Small intestine (tissue), 16 donors: Measurements from ENCODE around the gene PI4K2A. TPM values are rescaled to one million over a fixed set of nuclear protein-coding genes. Genes with fewer than 3 reads are reported as not detected.

ENCODE experiments used
- DNase-seq, 2 donors: peaks; one replicate each; pipeline versions ENCODE4 v3.0.0 to v3.0.0-alpha.2; 2013
- FAIRE-seq: peaks from 2 replicates; lab custom pipeline; 2012; peaks lifted over from hg19 to GRCh38; lab: Jason Lieb, UNC
- H3K27ac ChIP-seq, 3 donors: one replicate each; pipeline ENCODE4 v1.5.1; 2013; ENCODE audit warnings: low read length in 2 of 3, mild to moderate bottlenecking in 2 of 3, control low read depth in 1 of 3, inconsistent platforms in 1 of 3, low read depth in 1 of 3, moderate library complexity in 1 of 3
- H3K27me3 ChIP-seq, 3 donors: one replicate each; pipeline ENCODE4 v1.6.1; 2013; ENCODE audit warnings: low read length in 3 of 3, inconsistent platforms in 1 of 3; ENCODE audit not compliant: control insufficient read depth in 3 of 3, insufficient read depth in 3 of 3
- H3K36me3 ChIP-seq, 3 donors: one replicate each; pipeline ENCODE4 v1.6.1; 2013; ENCODE audit warnings: low read length in 3 of 3, inconsistent platforms in 1 of 3, low read depth in 1 of 3, mild to moderate bottlenecking in 1 of 3, moderate library complexity in 1 of 3; ENCODE audit not compliant: control insufficient read depth in 3 of 3, insufficient read depth in 2 of 3
- H3K4me1 ChIP-seq, 3 donors: one replicate each; pipeline ENCODE4 v1.6.1; 2013; ENCODE audit warnings: low read length in 2 of 3, inconsistent platforms in 1 of 3, low read depth in 1 of 3, mild to moderate bottlenecking in 1 of 3, moderate library complexity in 1 of 3; ENCODE audit not compliant: control insufficient read depth in 3 of 3, insufficient read depth in 2 of 3
- H3K4me3 ChIP-seq, 3 donors: one replicate each; pipeline ENCODE4 v1.5.1; 2013; ENCODE audit warnings: low read length in 3 of 3, control low read depth in 1 of 3, inconsistent platforms in 1 of 3, low read depth in 1 of 3, mild to moderate bottlenecking in 1 of 3, moderate library complexity in 1 of 3
- H3K9me3 ChIP-seq, 2 donors: one replicate each; pipeline ENCODE4 v1.6.1; 2013; ENCODE audit warnings: low read depth in 1 of 2, low read length in 1 of 2; ENCODE audit not compliant: control insufficient read depth in 2 of 2, insufficient read depth in 1 of 2
- WGBS, 3 donors: extraction: QIAGEN DNeasy Blood & Tissue Kit; methylation state at CpG; one replicate each; pipeline ENCODE4 v1.1.7; 2013; 5-methylcytosine and 5-hydroxymethylcytosine counted together
- long read RNA-seq, 10 donors: transcript quantifications; one replicate each; lab custom pipeline, GENCODE V29; 2026
- polyA plus RNA-seq, 4 donors: library from polyadenylated mRNA; stranded (reverse) in 3 of 4; unstranded in 1 of 4; fragments of 200-250 nt in 3 of 4; fragments of 120-200 nt in 1 of 4; gene quantifications; one replicate each; pipeline versions ENCODE4 v1.2.1 to v1.2.3, GENCODE V29; 2013
- donor health status: healthy with polysubstance abuse.
- donor health status: control.
- donor health status: control.
- donor health status: Bipolar disorder and iron deficiency.
- donor health status: healthy.

The PI4K2A gene
- 10 to 100 TPM in 3 of 4 donors, 1 to 10 TPM in 1; 9.5 to 34.0 (median 12.0) TPM for polyA plus RNA-seq
- long read RNA-seq, donor 1, full-length matches to known transcripts = 14 of 49 reads
- long read RNA-seq, donor 1, partial matches to known transcripts = 35 of 49 reads
- long read RNA-seq, donor 1, other reads (novel, unspliced or antisense) = 0 of 49 reads
- long read RNA-seq, donor 2, full-length matches to known transcripts = 4 of 22 reads
- long read RNA-seq, donor 2, partial matches to known transcripts = 0 of 22 reads
- long read RNA-seq, donor 2, other reads (novel, unspliced or antisense) = 18 of 22 reads
- long read RNA-seq, donor 3, full-length matches to known transcripts = 1 of 1 reads
- long read RNA-seq, donor 3, partial matches to known transcripts = 0 of 1 reads
- long read RNA-seq, donor 3, other reads (novel, unspliced or antisense) = 0 of 1 reads
- long read RNA-seq, donor 4 = 0 reads
- long read RNA-seq, donor 5, full-length matches to known transcripts = 1 of 1 reads
- long read RNA-seq, donor 5, partial matches to known transcripts = 0 of 1 reads
- long read RNA-seq, donor 5, other reads (novel, unspliced or antisense) = 0 of 1 reads
- long read RNA-seq, donor 6, full-length matches to known transcripts = 6 of 70 reads
- long read RNA-seq, donor 6, partial matches to known transcripts = 12 of 70 reads
- long read RNA-seq, donor 6, other reads (novel, unspliced or antisense) = 52 of 70 reads
- long read RNA-seq, donor 7 = 0 reads
- long read RNA-seq, donor 8 = 0 reads
- long read RNA-seq, donor 9, full-length matches to known transcripts = 1 of 19 reads
- long read RNA-seq, donor 9, partial matches to known transcripts = 7 of 19 reads
- long read RNA-seq, donor 9, other reads (novel, unspliced or antisense) = 11 of 19 reads
- long read RNA-seq, donor 10, full-length matches to known transcripts = 4 of 4 reads
- long read RNA-seq, donor 10, partial matches to known transcripts = 0 of 4 reads
- long read RNA-seq, donor 10, other reads (novel, unspliced or antisense) = 0 of 4 reads

GRCh38 chr10:97640174-97640867 is at the start of gene PI4K2A:
PI4K2A (plus strand) TSS chr10:97640671; CDS start chr10:97640743, 72 bp downstream.
- H3K9me3 ChIP-seq = no peaks in the 10 kb centered on the region
- 2 to 3% (median 3%) methylated on average over 29 to 54 of the region's 54 CpGs for WGBS, 3 donors
- FAIRE-seq = no peak
- H3K27me3 ChIP-seq = no peaks in the 10 kb centered on the region
- peaks cover 3 to 9% (median 8%) of the 10 kb centered on the region in 3 donors for H3K4me1 ChIP-seq
- peak within 1 kb of the TSS; percentile 84 to 98 (median 89) for H3K4me3 ChIP-seq
- peak within 1 kb of the TSS; percentile 42 to 92 (median 57) for H3K27ac ChIP-seq
- DNase-seq = peak; percentile 99
- H3K36me3 ChIP-seq = peaks cover 0 to 14% (median 3%) of the 10 kb centered on the region in 3 donors

GRCh38 chr10:97590748-97591495 is 49.5 kb upstream of the PI4K2A start:
- no peak overlapping the region for H3K4me3 ChIP-seq
- H3K9me3 ChIP-seq = no peaks in the 10 kb centered on the region
- H3K27ac ChIP-seq = no peak overlapping the region
- H3K36me3 ChIP-seq = peaks cover 0 to 7% (median 0%) of the 10 kb centered on the region in 3 donors
- FAIRE-seq = no peak
- 68 to 69% (median 68%) methylated on average over 5 of the region's 5 CpGs for WGBS, 3 donors
- peak in 1 of 2 donors; percentile 51 for DNase-seq
- no peaks in the 10 kb centered on the region for H3K27me3 ChIP-seq
- H3K4me1 ChIP-seq = peaks cover 0 to 14% (median 0%) of the 10 kb centered on the region in 3 donors

GRCh38 chr10:97593421-97593820 is 47.0 kb upstream of the PI4K2A start:
- H3K4me1 ChIP-seq = peaks cover 0 to 14% (median 0%) of the 10 kb centered on the region in 3 donors
- H3K9me3 ChIP-seq = no peaks in the 10 kb centered on the region
- peaks cover 0 to 7% (median 0%) of the 10 kb centered on the region in 3 donors for H3K36me3 ChIP-seq
- H3K27me3 ChIP-seq = no peaks in the 10 kb centered on the region
- H3K27ac ChIP-seq = no peak overlapping the region
- 78 to 93% (median 89%) methylated on average over 4 of the region's 4 CpGs for WGBS, 3 donors
- no peak for FAIRE-seq
- no peak overlapping the region for H3K4me3 ChIP-seq
- no peak for DNase-seq

DNA sequence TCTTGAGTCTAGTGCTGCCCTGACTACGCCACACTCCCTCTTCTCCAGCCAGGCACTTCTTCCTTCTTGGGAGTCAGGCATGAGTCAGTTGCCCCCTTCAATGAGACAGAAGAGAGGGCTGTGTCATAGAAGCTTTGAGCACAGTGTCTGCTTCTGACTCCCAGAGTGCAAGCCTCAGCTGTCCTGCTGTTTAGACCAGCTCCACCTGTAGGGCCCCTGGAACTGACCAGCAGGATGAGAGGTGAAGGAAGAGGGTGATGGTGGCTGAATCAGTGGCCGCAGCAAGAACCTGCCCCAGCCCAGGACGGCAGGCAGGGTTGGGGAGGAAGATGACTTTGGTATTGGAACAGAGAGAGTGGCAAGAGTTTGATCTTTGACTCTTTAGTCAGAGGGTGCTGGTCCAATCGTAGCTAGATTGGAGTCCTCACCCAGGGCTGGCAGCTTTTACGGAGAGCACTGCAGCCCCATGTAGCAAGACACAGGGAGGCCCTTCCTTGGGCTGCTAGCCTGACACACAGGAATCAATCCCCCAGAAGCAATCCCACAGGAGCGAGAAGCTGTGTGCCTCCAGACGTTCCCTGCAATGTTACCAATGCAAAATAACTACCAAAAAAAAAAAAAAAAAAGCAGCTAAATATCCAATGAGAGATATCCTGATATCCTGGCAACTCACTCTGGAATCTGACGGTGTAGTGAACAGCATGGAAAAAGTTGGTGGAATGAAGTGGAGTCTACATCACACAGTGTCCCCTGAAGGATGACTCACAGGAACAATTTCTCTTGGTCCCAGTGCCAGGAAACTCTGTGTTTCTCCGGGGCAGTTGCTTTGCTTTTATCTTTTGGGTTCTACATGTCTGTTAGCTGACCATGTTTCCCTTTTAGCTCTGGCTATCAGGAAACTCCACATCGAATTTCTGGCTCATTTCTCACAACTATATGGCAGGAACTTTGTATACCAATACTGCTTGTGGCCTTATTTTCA is 44.1 kb upstream of the PI4K2A start:
- H3K27ac ChIP-seq = peak overlapping the region in 1 of 3 donors; percentile 64
- H3K9me3 ChIP-seq = no peaks in the 10 kb centered on the region
- H3K27me3 ChIP-seq = no peaks in the 10 kb centered on the region
- no peak for FAIRE-seq
- no peak overlapping the region for H3K4me3 ChIP-seq
- no peaks in the 10 kb centered on the region for H3K36me3 ChIP-seq
- DNase-seq = peak in 1 of 2 donors; percentile 47
- peaks cover 0 to 2% (median 0%) of the 10 kb centered on the region in 3 donors for H3K4me1 ChIP-seq
- WGBS, 3 donors = 39 to 56% (median 45%) methylated on average over 10 of the region's 10 CpGs

GRCh38 chr10:97597778-97598177 is 42.7 kb upstream of the PI4K2A start:
- no peak for FAIRE-seq
- no peak overlapping the region for H3K27ac ChIP-seq
- no peaks in the 10 kb centered on the region for H3K9me3 ChIP-seq
- peaks cover 0 to 3% (median 0%) of the 10 kb centered on the region in 3 donors for H3K36me3 ChIP-seq
- WGBS, 3 donors = 86 to 92% (median 91%) methylated on average over 2 of the region's 2 CpGs
- H3K4me3 ChIP-seq = no peak overlapping the region
- no peaks in the 10 kb centered on the region for H3K27me3 ChIP-seq
- DNase-seq = no peak
- no peaks in the 10 kb centered on the region for H3K4me1 ChIP-seq

- H3K27ac ChIP-seq = no peak overlapping the region
- peak overlapping the region in 1 of 3 donors; percentile 4 for H3K4me3 ChIP-seq
- FAIRE-seq (no peak), DNase-seq (no peak)
- 94 to 97% (median 96%) methylated on average over 19 of the region's 19 CpGs for WGBS, 3 donors
- H3K9me3 ChIP-seq = no peaks in the 10 kb centered on the region
- peaks cover 0 to 3% (median 0%) of the 10 kb centered on the region in 3 donors for H3K36me3 ChIP-seq
- no peaks in the 10 kb centered on the region for H3K4me1 ChIP-seq
- no peaks in the 10 kb centered on the region for H3K27me3 ChIP-seq
Observed at GRCh38 chr10:97598407-97599271, 41.8 kb upstream of the PI4K2A start.
